Measurements from ENCODE around the gene DERA. TPM values are rescaled to one million over a fixed set of nuclear protein-coding genes. Genes with fewer than 3 reads are reported as not detected.
"Not testable (repeated sequence)": the region's sequence is repeated elsewhere in the genome, so short reads cannot be mapped to it uniquely, and the experiment has no call there.

The DERA gene
- total and polyA plus RNA-seq, 8 donors, result 26.4 to 37.3 (median 31.1) TPM

GRCh38 chr12:16002880-16003279 is 91.7 kb downstream of the DERA start:
- TF ChIP-seq CTCF (IDR thresholded peaks at IDR 0.05), result no peak
- DNase-seq (no peak), ATAC-seq (no peak)
- H3K27me3 ChIP-seq, result no peaks in the 10 kb centered on the region
- H3K27ac ChIP-seq, result no peak overlapping the region
- intact Hi-C loops (cut with DNase I), result no loop called here
- no peaks in the 10 kb centered on the region for H3K4me1 ChIP-seq
- no peaks in the 10 kb centered on the region for H3K9me3 ChIP-seq
- peaks cover 0 to 5% of the 10 kb centered on the region in 2 donors for H3K36me3 ChIP-seq
- no peak overlapping the region for H3K4me3 ChIP-seq

GRCh38 chr12:16003460-16003859 is 92.3 kb downstream of the DERA start:
- no peak for DNase-seq

DNA sequence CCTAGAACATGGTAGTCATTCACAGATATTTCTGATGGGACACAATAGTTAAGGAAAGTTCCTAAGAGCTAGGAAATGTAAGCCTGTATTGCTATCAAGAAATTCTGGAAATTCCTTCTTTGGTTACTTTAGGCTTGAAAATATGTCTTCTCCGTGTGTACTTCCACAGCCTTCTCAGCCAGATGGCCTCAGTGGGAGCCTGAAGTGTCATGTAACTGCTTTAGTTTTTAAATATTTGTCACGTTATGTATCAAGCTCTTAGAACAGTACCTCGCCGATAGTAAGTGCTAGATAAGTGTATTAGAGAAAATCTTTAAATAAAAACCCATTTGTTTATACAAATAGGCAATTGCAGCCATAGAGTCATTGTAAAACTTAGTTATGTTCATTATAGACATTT is 95.6 kb downstream of the DERA start:
- Histone ChIP-seq H3K27ac (no peak overlapping the region), H3K4me1 (peaks cover 0 to 2% of the 10 kb centered on the region in 2 donors), H3K36me3 (no peaks in the 10 kb centered on the region), H3K27me3 (no peaks in the 10 kb centered on the region), H3K9me3 (no peaks in the 10 kb centered on the region), H3K4me3 (no peak overlapping the region)
- DNase-seq (no peak), ATAC-seq (peak; percentile 68)
- intact Hi-C loops (cut with DNase I), result no loop called here
- TF ChIP-seq CTCF (IDR thresholded peaks at IDR 0.05), result no peak

More at GRCh38 chr12:16003460-16003859, 92.3 kb downstream of the DERA start:
- ATAC-seq, result no peak
- Histone ChIP-seq H3K27me3 (no peaks in the 10 kb centered on the region), H3K27ac (no peak overlapping the region), H3K4me3 (no peak overlapping the region), H3K36me3 (peaks cover 0 to 1% of the 10 kb centered on the region in 2 donors), H3K4me1 (no peaks in the 10 kb centered on the region), H3K9me3 (no peaks in the 10 kb centered on the region)
- intact Hi-C loops (cut with DNase I), result no loop called here
- TF ChIP-seq CTCF (IDR thresholded peaks at IDR 0.05), result no peak

DNA sequence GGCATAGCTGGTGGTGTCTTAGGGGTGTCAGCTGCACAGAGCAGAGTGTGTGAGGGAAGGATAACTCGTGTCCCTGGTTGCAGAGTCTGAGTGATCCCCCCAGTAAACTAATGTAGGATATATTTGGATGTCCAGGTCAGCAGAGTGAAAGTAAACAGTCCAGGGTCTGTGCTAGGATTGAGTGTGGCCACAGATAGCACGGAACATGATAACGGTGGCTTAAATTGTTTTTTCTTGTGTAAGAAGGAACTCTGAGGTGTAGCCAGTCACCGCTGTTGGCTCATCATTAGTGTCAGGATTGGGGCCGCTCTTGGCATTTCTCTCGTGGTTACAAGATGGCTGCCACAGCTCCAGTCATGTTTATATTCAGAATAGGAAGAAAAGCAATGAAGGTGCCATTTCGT is 97.3 kb downstream of the DERA start:
- Histone ChIP-seq H3K27me3 (no peaks in the 10 kb centered on the region), H3K36me3 (peaks cover 0 to 1% of the 10 kb centered on the region in 2 donors), H3K27ac (no peak overlapping the region), H3K4me1 (peaks cover 0 to 3% of the 10 kb centered on the region in 2 donors), H3K9me3 (no peaks in the 10 kb centered on the region), H3K4me3 (no peak overlapping the region)
- DNase-seq (no peak), ATAC-seq (no peak)
- intact Hi-C loops (cut with DNase I), result no loop called here
- no peak for TF ChIP-seq CTCF (IDR thresholded peaks at IDR 0.05)

GRCh38 chr12:16012117-16012516 is 101.0 kb downstream of the DERA start:
- peaks cover 0 to 3% of the 10 kb centered on the region in 2 donors for H3K4me1 ChIP-seq
- peaks cover 0 to 19% of the 10 kb centered on the region in 2 donors for H3K9me3 ChIP-seq
- H3K27ac ChIP-seq, result no peak overlapping the region
- TF ChIP-seq CTCF (IDR thresholded peaks at IDR 0.05), result no peak
- H3K36me3 ChIP-seq, result peaks cover 0 to 14% of the 10 kb centered on the region in 2 donors
- DNase-seq, result peak in 3 of 4 donors; percentile 47 to 78 (median 50)
- ATAC-seq, result peak; percentile 86
- intact Hi-C loops (cut with DNase I), result no loop called here
- H3K4me3 ChIP-seq, result no peak overlapping the region
- H3K27me3 ChIP-seq, result no peaks in the 10 kb centered on the region

GRCh38 chr12:16013722-16014121 is 102.6 kb downstream of the DERA start:
- ATAC-seq; intact Hi-C loops (cut with DNase I); H3K4me3 ChIP-seq; H3K27me3 ChIP-seq; DNase-seq; H3K4me1 ChIP-seq; H3K27ac ChIP-seq: not testable (repeated sequence)
- H3K36me3 ChIP-seq, result peaks cover 0 to 14% of the 10 kb centered on the region in 2 donors
- H3K9me3 ChIP-seq, result peaks cover 0 to 19% of the 10 kb centered on the region in 2 donors

- H3K27ac ChIP-seq; H3K27me3 ChIP-seq; ATAC-seq; H3K4me1 ChIP-seq; H3K4me3 ChIP-seq; intact Hi-C loops (cut with DNase I); DNase-seq: not testable (repeated sequence)
- Histone ChIP-seq H3K36me3 (peaks cover 0 to 14% of the 10 kb centered on the region in 2 donors), H3K9me3 (peaks cover 0 to 19% of the 10 kb centered on the region in 2 donors)
Observed at GRCh38 chr12:16014394-16014793, 103.3 kb downstream of the DERA start.

Measured in left lung (tissue), 10 donors.